HepG2 (cell line): Measurements from ENCODE around the gene DIAPH3.

Source experiments
- GATAD1 ChIP-seq: IDR thresholded peaks from 2 replicates; pipeline ENCODE4 v1.6.1; 2016; ENCODE audit warnings: missing genetic modification reagents, missing compliant biosample characterization
- NBN ChIP-seq: fragments of 450-650 bp; conservative IDR thresholded peaks from 2 replicates; pipeline ENCODE4 v1.6.1; 2017
- PLRG1 ChIP-seq: fragments of 450-650 bp; conservative IDR thresholded peaks from 2 replicates; pipeline ENCODE4 v1.6.1; 2016
- SP2 ChIP-seq: sonication (generic); formaldehyde crosslinking; IDR thresholded peaks from 2 replicates; pipeline ENCODE4 v1.5.1; 2020; ENCODE audit warnings: mild to moderate bottlenecking, missing genetic modification reagents
- TBL1XR1 ChIP-seq: fragments of 150-350 bp; IDR thresholded peaks from 2 replicates; pipeline ENCODE4 v1.6.1; 2014; ENCODE audit warnings: borderline replicate concordance, low read length; ENCODE audit not compliant: partially characterized antibody
- ZFX ChIP-seq: sonication (generic); formaldehyde crosslinking; IDR thresholded peaks from 2 replicates; pipeline ENCODE4 v1.4.0; 2020; ENCODE audit warnings: mild to moderate bottlenecking, low read depth, missing genetic modification reagents, moderate library complexity
- ZNF274 ChIP-seq: sonication (generic); formaldehyde crosslinking; IDR thresholded peaks from 2 replicates; pipeline ENCODE4 v1.5.1; 2020; ENCODE audit warnings: mild to moderate bottlenecking, missing genetic modification reagents
- ZNF513 ChIP-seq: sonication (generic); formaldehyde crosslinking; conservative IDR thresholded peaks from 2 replicates; pipeline ENCODE4 v1.5.0; 2020; ENCODE audit warnings: missing genetic modification reagents
- ZNF580 ChIP-seq: IDR thresholded peaks from 2 replicates; pipeline ENCODE4 v1.6.1; 2016; ENCODE audit warnings: low read depth, borderline replicate concordance
- TF ChIP-seq, protein P1 (sequence below): sonication (generic); formaldehyde crosslinking; IDR thresholded peaks from 2 replicates; pipeline ENCODE4 v1.8.1; 2023; ENCODE audit warnings: missing genetic modification reagents, inconsistent platforms, borderline replicate concordance

DNA sequence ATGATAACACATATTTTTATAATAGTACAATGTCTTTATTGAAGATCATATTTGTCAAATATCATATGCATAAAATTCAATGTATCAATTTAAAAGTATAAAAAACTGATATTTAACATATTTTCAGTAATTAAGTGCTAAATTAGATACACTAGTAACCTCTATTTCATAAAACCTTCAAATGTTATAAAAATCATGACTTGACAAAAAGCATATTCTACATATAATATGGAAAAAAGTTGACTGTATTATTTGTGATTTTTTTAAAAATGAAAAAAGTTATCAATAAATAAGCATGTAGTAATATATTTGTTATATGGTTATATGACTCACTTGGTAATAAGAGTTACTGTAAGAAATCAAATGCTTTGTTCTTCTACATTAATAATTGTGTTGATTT lies 356.9 kb downstream of the DIAPH3 start:
- TF ChIP-seq GATAD1 (no peak), PLRG1 (no peak), ZNF274 (CRISPR knock-in tag) (no peak), SP2 (CRISPR knock-in tag) (no peak), ZNF580 (CRISPR knock-in tag) (no peak), ZNF513 (no peak), ZFX (CRISPR knock-in tag) (no peak), TBL1XR1 (no peak), NBN (no peak)
- TF ChIP-seq, protein P1, sequence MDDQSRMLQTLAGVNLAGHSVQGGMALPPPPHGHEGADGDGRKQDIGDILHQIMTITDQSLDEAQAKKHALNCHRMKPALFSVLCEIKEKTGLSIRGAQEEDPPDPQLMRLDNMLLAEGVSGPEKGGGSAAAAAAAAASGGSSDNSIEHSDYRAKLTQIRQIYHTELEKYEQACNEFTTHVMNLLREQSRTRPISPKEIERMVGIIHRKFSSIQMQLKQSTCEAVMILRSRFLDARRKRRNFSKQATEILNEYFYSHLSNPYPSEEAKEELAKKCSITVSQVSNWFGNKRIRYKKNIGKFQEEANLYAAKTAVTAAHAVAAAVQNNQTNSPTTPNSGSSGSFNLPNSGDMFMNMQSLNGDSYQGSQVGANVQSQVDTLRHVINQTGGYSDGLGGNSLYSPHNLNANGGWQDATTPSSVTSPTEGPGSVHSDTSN (CRISPR knock-in tag), result no peak
